GM19025 (cell line): Measurements from ENCODE around the gene TPP1.

Source experiments
- ATAC-seq: cut with Tn5 transposase; IDR thresholded peaks from one replicate; pipeline ENCODE4 v1.9.1; 2021; ENCODE audit warnings: mild to moderate bottlenecking, low read depth, moderate library complexity; ENCODE audit not compliant: unreplicated experiment

The TPP1 gene

GRCh38 chr11:6566704-6567370 lies 52.4 kb downstream of the TPP1 start:
- no peak for ATAC-seq

- no peak for ATAC-seq
These were observed 53.1 kb downstream of the TPP1 start for GRCh38 chr11:6565988-6566703.

- ATAC-seq = no peak
These were observed 53.9 kb downstream of the TPP1 start for GRCh38 chr11:6565325-6565724.

DNA sequence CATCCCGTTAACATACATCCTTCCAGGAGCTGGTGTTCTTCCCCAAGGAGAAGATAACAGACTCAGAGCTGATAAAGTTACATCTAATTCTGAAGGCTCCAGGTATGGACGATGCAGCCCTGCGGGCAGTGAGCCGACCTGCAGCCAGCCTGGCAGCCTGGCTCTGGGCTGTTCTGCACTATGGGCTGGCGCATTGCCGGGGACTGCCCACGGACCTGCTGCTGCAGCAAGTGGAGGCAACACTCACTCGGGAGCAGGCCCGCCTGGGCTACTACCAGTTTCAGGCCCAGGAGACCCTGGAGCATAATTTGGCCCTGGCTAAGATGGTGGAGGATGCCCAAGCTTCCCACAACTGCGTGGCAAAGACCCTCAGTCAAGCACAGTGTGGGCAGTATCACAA lies 55.6 kb downstream of the TPP1 start:
- no peak for ATAC-seq

DNA sequence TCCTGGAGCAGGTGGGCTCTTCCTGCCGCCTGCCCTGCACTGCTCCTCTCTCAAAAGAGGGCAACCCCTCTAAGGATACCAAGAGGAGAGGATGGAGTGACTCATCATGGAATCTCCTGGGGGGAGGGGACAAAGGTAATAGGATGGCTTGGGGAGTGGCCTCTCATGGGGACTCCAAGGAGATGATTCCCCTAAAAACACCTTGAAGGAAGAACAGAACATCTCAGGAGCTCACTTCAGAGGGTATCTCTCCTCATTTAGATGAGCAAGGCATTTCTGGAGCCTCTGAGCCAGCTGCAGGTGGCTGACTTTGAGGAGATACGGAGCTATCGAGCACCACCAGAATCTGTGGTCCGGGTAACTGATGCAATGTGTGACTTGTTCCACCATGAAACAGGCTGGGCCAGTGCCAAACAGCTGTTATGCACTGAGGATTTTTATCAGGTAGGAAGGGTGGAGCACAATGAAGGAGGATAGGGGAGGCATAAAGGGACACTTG lies 56.1 kb downstream of the TPP1 start:
- ATAC-seq = no peak
